ENCODE results near the gene MBTD1. TPM values are rescaled to one million over a fixed set of nuclear protein-coding genes. Genes with fewer than 3 reads are reported as not detected.
"Not testable (repeated sequence)": the region's sequence is repeated elsewhere in the genome, so short reads cannot be mapped to it uniquely, and the experiment has no call there.

The MBTD1 gene
- total RNA-seq, 2 donors from 2014 or later, result 12.0 to 13.6 TPM

DNA sequence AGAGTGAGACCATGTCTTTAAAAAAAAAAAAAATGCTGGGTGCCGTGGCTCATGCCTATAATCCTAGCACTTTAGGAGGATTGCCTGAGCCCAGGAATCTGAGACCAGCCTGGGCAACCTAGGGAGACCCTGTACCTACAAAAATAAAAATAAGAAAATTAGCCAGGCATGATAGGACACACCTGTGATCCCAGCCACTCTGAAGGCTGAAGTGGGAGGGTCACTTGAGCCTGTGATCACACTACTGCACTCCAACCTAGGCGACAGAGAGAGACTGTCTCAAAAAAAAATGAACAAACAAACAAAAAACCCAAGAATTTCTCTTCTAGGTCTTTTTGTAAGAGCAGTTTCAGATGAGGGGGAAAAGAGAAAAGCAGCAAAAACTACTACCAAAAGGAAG lies 59.0 kb downstream of the MBTD1 start:
- no peaks in the 10 kb centered on the region for H3K27me3 Mint-ChIP-seq (ENCODE audit: low read depth)
- H3K27ac Mint-ChIP-seq, result peak overlapping the region; percentile 29
- no peaks in the 10 kb centered on the region for H3K9me3 Mint-ChIP-seq

DNA sequence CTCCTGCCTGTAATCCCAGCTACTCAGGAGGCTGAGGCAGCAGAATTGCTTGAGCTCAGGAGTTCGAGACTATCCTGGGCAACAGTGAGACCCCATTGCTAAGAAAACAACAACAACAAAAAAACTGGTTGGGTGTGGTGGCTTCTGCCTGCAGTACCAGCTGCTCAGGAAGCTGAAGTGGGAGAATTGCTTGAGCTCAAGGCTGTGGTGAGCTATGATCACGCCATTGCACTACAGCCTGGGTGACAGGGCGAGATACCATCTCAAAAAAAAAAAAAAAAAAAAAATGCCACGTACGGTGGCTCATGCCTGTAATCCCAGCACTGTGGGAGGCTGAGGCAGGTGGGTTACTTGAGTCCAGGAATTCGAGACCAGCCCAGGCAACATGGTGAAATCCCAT lies 59.6 kb downstream of the MBTD1 start:
- no peak for DNase-seq
- no peak overlapping the region for H3K4me3 Mint-ChIP-seq
- peak in 1 of 2 donors; percentile 28 for ATAC-seq (replicated peaks in 1 of 2)
- no peaks in the 10 kb centered on the region for H3K4me1 Mint-ChIP-seq (ENCODE audit: low read depth)
- no peaks in the 10 kb centered on the region for H3K9me3 Mint-ChIP-seq
- H3K27ac Mint-ChIP-seq, result no peak overlapping the region
- peaks cover 3 to 12% of the 10 kb centered on the region in 2 donors for H3K36me3 Mint-ChIP-seq (ENCODE audit: insufficient read depth in 2 of 2)
- no peaks in the 10 kb centered on the region for H3K27me3 Mint-ChIP-seq (ENCODE audit: low read depth)

More for the DNA sequence above, 59.0 kb downstream of the MBTD1 start:
- H3K36me3 Mint-ChIP-seq (ENCODE audit: insufficient read depth in 2 of 2), result peaks cover 4 to 13% of the 10 kb centered on the region in 2 donors
- no peaks in the 10 kb centered on the region for H3K4me1 Mint-ChIP-seq (ENCODE audit: low read depth)
- ATAC-seq (replicated peaks in 1 of 2), result no peak
- DNase-seq, result no peak
- no peak overlapping the region for H3K4me3 Mint-ChIP-seq

GRCh38 chr17:51197754-51198153 lies 62.1 kb downstream of the MBTD1 start:
- H3K9me3 Mint-ChIP-seq, result no peaks in the 10 kb centered on the region
- H3K27me3 Mint-ChIP-seq (ENCODE audit: low read depth), result no peaks in the 10 kb centered on the region
- H3K27ac Mint-ChIP-seq, result no peak overlapping the region
- no peak for ATAC-seq (replicated peaks in 1 of 2)
- no peak for DNase-seq
- no peak overlapping the region for H3K4me3 Mint-ChIP-seq
- peaks cover 2 to 9% of the 10 kb centered on the region in 2 donors for H3K36me3 Mint-ChIP-seq (ENCODE audit: insufficient read depth in 2 of 2)
- H3K4me1 Mint-ChIP-seq (ENCODE audit: low read depth), result no peaks in the 10 kb centered on the region

DNA sequence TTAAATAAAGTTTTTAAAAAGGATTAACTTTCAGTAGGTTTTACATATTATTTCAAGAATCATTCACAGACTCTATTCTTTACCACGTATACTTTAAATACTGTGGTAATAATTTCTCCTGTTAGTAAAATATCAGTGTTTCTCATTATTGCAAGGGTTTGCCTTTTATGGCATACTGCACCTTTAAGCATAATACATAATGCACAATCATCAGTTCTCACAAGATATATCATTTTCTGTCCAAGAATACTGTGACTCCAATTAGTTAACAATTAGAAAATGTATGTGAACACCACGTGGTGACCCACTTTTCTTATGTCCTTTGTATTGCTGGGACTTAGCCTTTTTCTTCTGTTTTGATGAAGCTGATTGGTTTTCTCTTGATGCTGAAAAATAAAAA lies 68.0 kb downstream of the MBTD1 start:
- H3K4me3 Mint-ChIP-seq, result no peak overlapping the region
- no peaks in the 10 kb centered on the region for H3K4me1 Mint-ChIP-seq (ENCODE audit: low read depth)
- H3K27ac Mint-ChIP-seq, result peak overlapping the region; percentile 50

DNA sequence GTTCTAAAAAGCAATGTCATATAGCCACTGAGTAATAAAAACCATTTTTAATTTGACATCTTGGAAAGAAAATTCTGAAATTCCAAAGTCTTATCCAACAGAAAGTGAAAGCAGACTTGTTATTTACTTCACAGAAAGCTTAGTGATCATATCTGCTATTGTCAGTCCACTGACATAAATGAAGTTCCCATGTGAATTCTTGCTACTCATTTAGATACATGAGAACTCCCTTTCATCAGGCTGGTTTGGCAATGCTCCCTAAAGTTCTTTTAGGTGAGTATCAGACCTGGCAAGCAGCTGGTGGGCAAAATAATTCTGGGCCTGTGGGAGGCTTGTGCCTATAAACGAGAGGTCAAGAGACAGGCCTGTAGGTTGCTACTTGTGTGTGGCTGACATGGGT lies 70.2 kb downstream of the MBTD1 start:
- H3K27me3 Mint-ChIP-seq (ENCODE audit: low read depth), result no peaks in the 10 kb centered on the region
- H3K4me3 Mint-ChIP-seq, result no peak overlapping the region
- H3K27ac Mint-ChIP-seq, result peak overlapping the region; percentile 50
- ATAC-seq (replicated peaks in 1 of 2) (no peak), DNase-seq (no peak)
- peaks cover 5 to 8% of the 10 kb centered on the region in 2 donors for H3K36me3 Mint-ChIP-seq (ENCODE audit: insufficient read depth in 2 of 2)
- H3K4me1 Mint-ChIP-seq (ENCODE audit: low read depth), result peaks cover under 1% of the 10 kb centered on the region
- no peaks in the 10 kb centered on the region for H3K9me3 Mint-ChIP-seq

More for the DNA sequence above, 68.0 kb downstream of the MBTD1 start:
- Mint-ChIP-seq H3K9me3 (no peaks in the 10 kb centered on the region), H3K36me3 (ENCODE audit: insufficient read depth in 2 of 2) (peaks cover 2 to 8% of the 10 kb centered on the region in 2 donors), H3K27me3 (ENCODE audit: low read depth) (no peaks in the 10 kb centered on the region)
- ATAC-seq (replicated peaks in 1 of 2), result no peak
- DNase-seq, result no peak

DNA sequence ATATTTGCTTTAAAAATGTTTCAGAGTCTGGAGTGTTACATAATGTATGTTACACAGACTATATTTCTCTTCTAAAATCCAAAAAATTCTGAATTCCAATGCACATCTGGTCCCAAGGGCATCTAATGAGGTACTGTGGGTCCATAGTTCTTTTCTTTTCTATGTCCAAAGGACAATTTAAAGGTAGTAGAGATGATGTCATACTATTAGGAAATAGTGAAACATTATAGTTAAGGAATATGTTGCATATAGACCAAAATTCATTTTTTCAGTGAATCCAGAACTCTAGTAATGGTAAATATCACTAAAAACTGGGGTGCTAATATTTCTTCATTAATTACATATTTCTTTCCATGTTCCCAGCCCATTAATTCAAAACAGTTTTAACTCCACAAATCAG lies 70.7 kb downstream of the MBTD1 start:
- ATAC-seq (replicated peaks in 1 of 2), result no peak
- Mint-ChIP-seq H3K36me3 (ENCODE audit: insufficient read depth in 2 of 2) (peaks cover 5 to 8% of the 10 kb centered on the region in 2 donors), H3K4me3 (no peak overlapping the region), H3K9me3 (no peaks in the 10 kb centered on the region), H3K27ac (no peak overlapping the region), H3K27me3 (ENCODE audit: low read depth) (no peaks in the 10 kb centered on the region), H3K4me1 (ENCODE audit: low read depth) (peaks cover 6% of the 10 kb centered on the region)
- no peak for DNase-seq

- peaks cover 6% of the 10 kb centered on the region for H3K4me1 Mint-ChIP-seq (ENCODE audit: low read depth)
- no peak overlapping the region for H3K4me3 Mint-ChIP-seq
- H3K36me3 Mint-ChIP-seq (ENCODE audit: insufficient read depth in 2 of 2), result peaks cover 5 to 8% of the 10 kb centered on the region in 2 donors
- H3K9me3 Mint-ChIP-seq, result no peaks in the 10 kb centered on the region
- H3K27me3 Mint-ChIP-seq (ENCODE audit: low read depth), result no peaks in the 10 kb centered on the region
- no peak overlapping the region for H3K27ac Mint-ChIP-seq
- ATAC-seq (replicated peaks in 1 of 2) (no peak), DNase-seq (no peak)
Observed at GRCh38 chr17:51188271-51188833, 71.5 kb downstream of the MBTD1 start.

DNA sequence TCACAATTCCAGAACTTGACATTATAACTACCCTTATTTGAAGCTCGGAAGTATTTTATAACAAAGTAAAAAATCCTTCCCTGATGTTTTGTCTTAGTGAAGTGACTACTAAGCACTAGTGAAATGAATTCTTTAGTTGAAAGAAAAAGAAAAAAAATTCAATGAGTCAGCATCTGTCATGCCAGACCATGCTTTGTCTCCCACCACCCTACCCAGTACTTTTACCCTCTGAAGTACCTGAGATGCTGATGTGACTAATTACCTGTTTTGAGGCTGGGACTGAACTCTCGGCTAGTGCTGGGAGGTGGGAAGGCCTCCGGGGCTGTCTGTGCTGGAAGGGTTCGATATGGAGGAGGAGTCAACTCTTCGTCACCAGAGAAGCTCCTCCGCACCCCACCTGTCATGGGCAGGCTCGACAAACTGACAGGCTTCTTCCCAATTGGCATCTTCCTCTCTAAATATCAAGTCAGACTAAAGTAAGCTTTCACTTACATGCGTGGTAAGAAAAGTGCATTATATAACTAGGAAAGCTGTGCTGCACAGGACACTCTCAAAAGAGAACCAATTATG lies 74.0 kb downstream of the MBTD1 start:
- H3K4me1 Mint-ChIP-seq (ENCODE audit: low read depth), result peaks cover 6% of the 10 kb centered on the region
- H3K27me3 Mint-ChIP-seq (ENCODE audit: low read depth), result no peaks in the 10 kb centered on the region
- no peak for ATAC-seq (replicated peaks in 1 of 2)
- no peak overlapping the region for H3K4me3 Mint-ChIP-seq
- no peak for DNase-seq
- no peak overlapping the region for H3K27ac Mint-ChIP-seq
- H3K36me3 Mint-ChIP-seq (ENCODE audit: insufficient read depth in 2 of 2), result peaks cover 3 to 8% of the 10 kb centered on the region in 2 donors
- no peaks in the 10 kb centered on the region for H3K9me3 Mint-ChIP-seq

DNA sequence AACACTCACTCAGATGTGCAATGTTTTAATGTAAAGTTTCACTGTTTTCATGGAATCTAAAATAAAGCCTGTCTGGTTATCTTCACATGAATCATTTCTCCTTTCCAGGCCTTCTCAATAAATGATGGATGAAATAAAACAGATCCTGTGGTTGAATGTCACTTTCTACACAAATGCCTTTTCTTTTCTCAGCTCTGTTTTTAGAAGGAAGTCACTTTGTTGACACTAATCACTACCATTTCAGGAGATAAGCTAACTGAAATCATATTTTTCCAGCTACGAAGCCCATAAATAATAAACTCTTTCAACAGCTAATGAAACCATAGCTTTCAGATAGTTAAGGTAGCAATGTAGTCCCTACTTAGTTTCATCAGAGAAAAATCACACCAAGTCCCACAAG lies 75.7 kb downstream of the MBTD1 start:
- Mint-ChIP-seq H3K27me3 (ENCODE audit: low read depth) (no peaks in the 10 kb centered on the region), H3K36me3 (ENCODE audit: insufficient read depth in 2 of 2) (peaks cover 3 to 8% of the 10 kb centered on the region in 2 donors), H3K27ac (peak overlapping the region; percentile 13), H3K4me1 (ENCODE audit: low read depth) (peaks cover 6% of the 10 kb centered on the region), H3K4me3 (no peak overlapping the region), H3K9me3 (no peaks in the 10 kb centered on the region)
- DNase-seq, result no peak
- ATAC-seq (replicated peaks in 1 of 2), result no peak

DNA sequence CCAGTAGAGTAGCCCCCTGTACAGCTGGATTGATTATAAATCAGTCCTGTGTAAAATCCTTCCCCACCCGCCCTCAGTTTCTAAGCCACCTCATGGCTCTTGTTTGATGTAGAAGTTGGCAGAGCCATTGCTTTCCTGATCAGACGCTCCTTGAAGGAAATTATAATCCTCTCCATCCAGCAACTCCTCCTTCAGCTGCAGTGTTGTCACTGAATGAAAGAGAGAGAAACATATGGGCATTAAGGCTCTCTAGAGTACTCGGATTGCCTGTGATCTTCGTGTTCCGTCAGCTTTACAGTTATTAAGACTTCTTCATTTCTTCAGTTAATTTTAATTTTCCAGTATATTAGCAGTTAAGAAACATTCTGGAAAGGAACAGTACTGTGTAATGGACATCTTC lies 79.4 kb downstream of the MBTD1 start:
- DNase-seq, result no peak
- Mint-ChIP-seq H3K9me3 (no peaks in the 10 kb centered on the region), H3K4me3 (no peak overlapping the region), H3K27me3 (ENCODE audit: low read depth) (no peaks in the 10 kb centered on the region), H3K36me3 (ENCODE audit: insufficient read depth in 2 of 2) (peaks cover 0 to 8% of the 10 kb centered on the region in 2 donors), H3K27ac (no peak overlapping the region), H3K4me1 (ENCODE audit: low read depth) (peaks cover 6% of the 10 kb centered on the region)
- ATAC-seq (replicated peaks in 1 of 2), result no peak

DNA sequence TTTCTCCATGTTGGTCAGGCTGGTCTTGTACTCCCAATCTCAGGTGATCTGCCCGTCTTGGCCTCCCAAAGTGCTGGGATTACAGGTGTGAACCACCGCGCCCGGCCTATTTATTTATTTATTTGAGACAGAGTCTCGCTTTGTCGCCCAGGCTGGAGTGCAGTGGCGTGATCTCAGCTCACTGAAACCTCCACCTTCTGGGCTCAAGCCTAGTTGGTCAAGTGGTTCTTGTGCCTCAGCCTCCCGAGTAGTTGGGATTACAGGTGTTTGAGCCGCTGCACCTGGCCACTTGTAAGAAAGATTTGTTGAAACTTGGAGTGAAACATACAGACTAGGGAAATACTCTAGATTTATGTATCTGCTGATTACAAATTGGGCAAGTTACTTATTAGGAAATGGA lies 87.8 kb downstream of the MBTD1 start:
- peaks cover 29% of the 10 kb centered on the region for H3K4me1 Mint-ChIP-seq (ENCODE audit: low read depth)
- not testable (repeated sequence) for H3K9me3 Mint-ChIP-seq; H3K4me3 Mint-ChIP-seq; H3K27ac Mint-ChIP-seq; DNase-seq; H3K27me3 Mint-ChIP-seq (ENCODE audit: low read depth); ATAC-seq (replicated peaks in 1 of 2)
- peaks cover 12 to 18% of the 10 kb centered on the region in 2 donors for H3K36me3 Mint-ChIP-seq (ENCODE audit: insufficient read depth in 2 of 2)

DNA sequence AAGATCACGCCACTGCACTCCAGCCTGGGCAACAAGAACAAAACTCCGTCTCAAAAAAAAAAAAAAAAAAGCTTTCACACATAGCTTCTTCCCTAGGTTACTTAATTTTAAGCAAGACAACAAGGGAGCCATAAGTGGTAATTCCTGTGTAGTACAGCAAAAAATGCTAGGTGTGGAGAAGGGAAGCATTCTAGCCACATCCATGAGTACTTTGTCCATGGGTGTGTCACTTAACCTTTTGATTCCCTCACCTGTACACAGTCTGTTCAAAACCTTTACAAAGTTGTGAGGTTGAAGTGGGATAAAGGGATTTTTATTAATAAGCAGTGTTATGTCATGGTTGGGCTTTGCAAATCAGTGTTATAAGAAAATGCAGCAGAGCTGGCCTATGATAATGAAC lies 89.1 kb downstream of the MBTD1 start:
- Mint-ChIP-seq H3K4me1 (ENCODE audit: low read depth) (peaks cover 33% of the 10 kb centered on the region), H3K4me3 (no peak overlapping the region), H3K27ac (peak overlapping the region; percentile 9), H3K9me3 (no peaks in the 10 kb centered on the region), H3K36me3 (ENCODE audit: insufficient read depth in 2 of 2) (peaks cover 15 to 18% of the 10 kb centered on the region in 2 donors), H3K27me3 (ENCODE audit: low read depth) (no peaks in the 10 kb centered on the region)
- DNase-seq, result no peak
- ATAC-seq (replicated peaks in 1 of 2), result no peak

- H3K27ac Mint-ChIP-seq, result peak overlapping the region; percentile 24
- H3K36me3 Mint-ChIP-seq (ENCODE audit: insufficient read depth in 2 of 2), result peaks cover 17 to 18% of the 10 kb centered on the region in 2 donors
- peaks cover 45% of the 10 kb centered on the region for H3K4me1 Mint-ChIP-seq (ENCODE audit: low read depth)
- no peak for ATAC-seq (replicated peaks in 1 of 2)
- no peaks in the 10 kb centered on the region for H3K27me3 Mint-ChIP-seq (ENCODE audit: low read depth)
- DNase-seq, result no peak
- H3K4me3 Mint-ChIP-seq, result peak overlapping the region in 1 of 2 donors; percentile 4
- no peaks in the 10 kb centered on the region for H3K9me3 Mint-ChIP-seq
Observed at GRCh38 chr17:51169340-51169739, 90.5 kb downstream of the MBTD1 start.
